ENCODE measurements around the gene CACNA2D3.
"Not testable (repeated sequence)": the region's sequence is repeated elsewhere in the genome, so short reads cannot be mapped to it uniquely, and the experiment has no call there.

CACNA2D3 gene

DNA sequence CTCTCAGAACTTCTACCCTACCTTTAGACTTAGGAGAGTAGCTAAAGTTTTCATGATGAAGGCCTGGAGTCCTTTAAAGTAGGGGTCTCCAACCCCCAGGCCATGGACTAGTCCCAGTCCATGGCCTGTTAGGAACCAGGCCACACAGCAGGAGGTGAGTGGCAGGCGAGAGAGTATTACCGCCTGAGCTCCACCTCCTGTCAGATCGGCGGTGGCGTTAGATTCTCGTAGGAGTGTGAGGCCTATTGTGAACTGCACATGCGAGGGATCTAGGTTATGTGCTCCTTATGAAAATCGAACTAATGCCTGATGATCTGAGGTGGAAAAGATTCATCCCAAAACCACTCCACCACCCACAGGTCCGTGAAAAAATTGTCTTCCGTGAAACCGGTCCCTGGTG, 18.3 kb upstream of the CACNA2D3 start:
- no peak overlapping the region for H3K4me3 ChIP-seq (ENCODE audit: low read depth, low read length)
- H3K27me3 ChIP-seq (ENCODE audit: control insufficient read depth, insufficient read depth, low read length) = no peaks in the 10 kb centered on the region
- no peaks in the 10 kb centered on the region for H3K36me3 ChIP-seq (ENCODE audit: control insufficient read depth, insufficient read depth, low read length)
- H3K9ac ChIP-seq (ENCODE audit: low read depth, low read length) = no peak overlapping the region
- H3K4me1 ChIP-seq (ENCODE audit: control insufficient read depth, insufficient read depth, low read length) = no peaks in the 10 kb centered on the region
- H3K9me3 ChIP-seq (ENCODE audit: control insufficient read depth, insufficient read depth, low read length) = no peaks in the 10 kb centered on the region

- H3K9me3 ChIP-seq (ENCODE audit: control insufficient read depth, insufficient read depth, low read length); H3K36me3 ChIP-seq (ENCODE audit: control insufficient read depth, insufficient read depth, low read length); H3K4me3 ChIP-seq (ENCODE audit: low read depth, low read length); H3K9ac ChIP-seq (ENCODE audit: low read depth, low read length); H3K4me1 ChIP-seq (ENCODE audit: control insufficient read depth, insufficient read depth, low read length): not testable (repeated sequence)
- peaks cover 33% of the 10 kb centered on the region for H3K27me3 ChIP-seq (ENCODE audit: control insufficient read depth, insufficient read depth, low read length)
These were observed 6.2 kb upstream of the CACNA2D3 start for GRCh38 chr3:54116129-54116528.

- Histone ChIP-seq H3K27me3 (ENCODE audit: control insufficient read depth, insufficient read depth, low read length) (peaks cover 64% of the 10 kb centered on the region), H3K9ac (ENCODE audit: low read depth, low read length) (peak overlapping the region; percentile 32), H3K36me3 (ENCODE audit: control insufficient read depth, insufficient read depth, low read length) (no peaks in the 10 kb centered on the region), H3K9me3 (ENCODE audit: control insufficient read depth, insufficient read depth, low read length) (no peaks in the 10 kb centered on the region), H3K4me1 (ENCODE audit: control insufficient read depth, insufficient read depth, low read length) (peaks cover 10% of the 10 kb centered on the region), H3K4me3 (ENCODE audit: low read depth, low read length) (peak overlapping the region; percentile 76)
These were observed 1.5 kb upstream of the CACNA2D3 start for GRCh38 chr3:54120657-54121413.

GRCh38 chr3:54121414-54122323, 683 bp upstream of the CACNA2D3 start:
- no peaks in the 10 kb centered on the region for H3K36me3 ChIP-seq (ENCODE audit: control insufficient read depth, insufficient read depth, low read length)
- peak overlapping the region; percentile 76 for H3K4me3 ChIP-seq (ENCODE audit: low read depth, low read length)
- peaks cover 72% of the 10 kb centered on the region for H3K27me3 ChIP-seq (ENCODE audit: control insufficient read depth, insufficient read depth, low read length)
- no peaks in the 10 kb centered on the region for H3K9me3 ChIP-seq (ENCODE audit: control insufficient read depth, insufficient read depth, low read length)
- H3K4me1 ChIP-seq (ENCODE audit: control insufficient read depth, insufficient read depth, low read length) = peaks cover 10% of the 10 kb centered on the region
- peak overlapping the region; percentile 32 for H3K9ac ChIP-seq (ENCODE audit: low read depth, low read length)

GRCh38 chr3:54123003-54123775, 837 bp downstream of the CACNA2D3 start:
- Histone ChIP-seq H3K36me3 (ENCODE audit: control insufficient read depth, insufficient read depth, low read length) (no peaks in the 10 kb centered on the region), H3K4me3 (ENCODE audit: low read depth, low read length) (peak overlapping the region; percentile 54), H3K9me3 (ENCODE audit: control insufficient read depth, insufficient read depth, low read length) (no peaks in the 10 kb centered on the region), H3K9ac (ENCODE audit: low read depth, low read length) (no peak overlapping the region), H3K4me1 (ENCODE audit: control insufficient read depth, insufficient read depth, low read length) (peaks cover 10% of the 10 kb centered on the region), H3K27me3 (ENCODE audit: control insufficient read depth, insufficient read depth, low read length) (peaks cover 73% of the 10 kb centered on the region)

DNA sequence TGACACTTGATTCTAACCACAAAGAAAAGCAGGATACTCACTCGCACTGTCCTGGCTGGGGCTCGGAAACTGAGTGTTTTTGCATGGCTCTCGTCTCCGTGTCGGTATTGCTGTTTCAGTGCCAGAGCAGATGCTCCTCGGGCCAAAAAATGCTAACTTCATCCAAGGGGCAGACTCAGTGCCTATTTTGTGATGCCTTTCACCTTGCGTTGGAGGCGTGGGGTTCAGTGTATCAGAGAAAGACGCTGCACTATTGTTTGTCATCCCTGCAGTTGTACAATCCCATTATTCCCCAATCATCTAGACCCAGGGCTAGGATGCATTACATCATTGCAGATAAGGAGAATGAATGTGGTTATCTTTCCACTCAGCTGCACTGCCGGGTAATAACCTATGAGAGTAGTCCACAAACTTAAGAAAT, 1.4 kb downstream of the CACNA2D3 start:
- Histone ChIP-seq H3K27me3 (ENCODE audit: control insufficient read depth, insufficient read depth, low read length) (peaks cover 68% of the 10 kb centered on the region), H3K36me3 (ENCODE audit: control insufficient read depth, insufficient read depth, low read length) (no peaks in the 10 kb centered on the region), H3K4me1 (ENCODE audit: control insufficient read depth, insufficient read depth, low read length) (peaks cover 10% of the 10 kb centered on the region), H3K9me3 (ENCODE audit: control insufficient read depth, insufficient read depth, low read length) (no peaks in the 10 kb centered on the region), H3K9ac (ENCODE audit: low read depth, low read length) (no peak overlapping the region), H3K4me3 (ENCODE audit: low read depth, low read length) (peak overlapping the region; percentile 54)

- Histone ChIP-seq H3K9me3 (ENCODE audit: control insufficient read depth, insufficient read depth, low read length) (no peaks in the 10 kb centered on the region), H3K9ac (ENCODE audit: low read depth, low read length) (no peak overlapping the region), H3K4me3 (ENCODE audit: low read depth, low read length) (no peak overlapping the region), H3K4me1 (ENCODE audit: control insufficient read depth, insufficient read depth, low read length) (peaks cover 6% of the 10 kb centered on the region), H3K27me3 (ENCODE audit: control insufficient read depth, insufficient read depth, low read length) (peaks cover 53% of the 10 kb centered on the region), H3K36me3 (ENCODE audit: control insufficient read depth, insufficient read depth, low read length) (no peaks in the 10 kb centered on the region)
These were observed 2.9 kb downstream of the CACNA2D3 start for GRCh38 chr3:54125300-54125699.

DNA sequence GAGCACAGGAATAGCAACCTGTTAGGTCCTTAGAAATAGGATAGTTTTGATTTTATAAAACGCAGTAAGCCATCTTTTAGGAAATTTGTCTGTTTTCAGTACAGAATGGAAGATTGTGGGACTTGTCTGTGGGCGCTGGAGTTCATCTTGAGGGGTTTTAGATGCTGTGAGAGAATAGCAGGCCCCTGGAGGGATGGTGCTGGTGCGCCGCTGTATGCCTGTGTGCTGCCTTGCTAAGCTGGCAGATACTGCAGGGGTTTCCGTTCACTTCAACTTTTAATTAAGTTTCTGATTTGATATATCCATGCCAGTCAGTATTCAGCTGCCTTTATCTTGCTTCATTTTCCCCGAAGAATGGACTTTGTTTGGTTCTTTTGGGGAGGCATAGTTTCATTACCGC, 4.2 kb downstream of the CACNA2D3 start:
- Histone ChIP-seq H3K4me3 (ENCODE audit: low read depth, low read length) (no peak overlapping the region), H3K4me1 (ENCODE audit: control insufficient read depth, insufficient read depth, low read length) (peaks cover 4% of the 10 kb centered on the region), H3K9me3 (ENCODE audit: control insufficient read depth, insufficient read depth, low read length) (no peaks in the 10 kb centered on the region), H3K27me3 (ENCODE audit: control insufficient read depth, insufficient read depth, low read length) (peaks cover 46% of the 10 kb centered on the region), H3K9ac (ENCODE audit: low read depth, low read length) (no peak overlapping the region), H3K36me3 (ENCODE audit: control insufficient read depth, insufficient read depth, low read length) (no peaks in the 10 kb centered on the region)

GRCh38 chr3:54127499-54128056, 5.2 kb downstream of the CACNA2D3 start:
- Histone ChIP-seq H3K4me3 (ENCODE audit: low read depth, low read length) (no peak overlapping the region), H3K9me3 (ENCODE audit: control insufficient read depth, insufficient read depth, low read length) (no peaks in the 10 kb centered on the region), H3K9ac (ENCODE audit: low read depth, low read length) (no peak overlapping the region), H3K4me1 (ENCODE audit: control insufficient read depth, insufficient read depth, low read length) (peaks cover 9% of the 10 kb centered on the region), H3K27me3 (ENCODE audit: control insufficient read depth, insufficient read depth, low read length) (peaks cover 46% of the 10 kb centered on the region), H3K36me3 (ENCODE audit: control insufficient read depth, insufficient read depth, low read length) (no peaks in the 10 kb centered on the region)

- Histone ChIP-seq H3K4me1 (ENCODE audit: control insufficient read depth, insufficient read depth, low read length) (peaks cover 16% of the 10 kb centered on the region), H3K4me3 (ENCODE audit: low read depth, low read length) (no peak overlapping the region), H3K9ac (ENCODE audit: low read depth, low read length) (no peak overlapping the region), H3K36me3 (ENCODE audit: control insufficient read depth, insufficient read depth, low read length) (no peaks in the 10 kb centered on the region), H3K27me3 (ENCODE audit: control insufficient read depth, insufficient read depth, low read length) (peaks cover 12% of the 10 kb centered on the region), H3K9me3 (ENCODE audit: control insufficient read depth, insufficient read depth, low read length) (no peaks in the 10 kb centered on the region)
These were observed 8.8 kb downstream of the CACNA2D3 start for GRCh38 chr3:54131026-54131605.

DNA sequence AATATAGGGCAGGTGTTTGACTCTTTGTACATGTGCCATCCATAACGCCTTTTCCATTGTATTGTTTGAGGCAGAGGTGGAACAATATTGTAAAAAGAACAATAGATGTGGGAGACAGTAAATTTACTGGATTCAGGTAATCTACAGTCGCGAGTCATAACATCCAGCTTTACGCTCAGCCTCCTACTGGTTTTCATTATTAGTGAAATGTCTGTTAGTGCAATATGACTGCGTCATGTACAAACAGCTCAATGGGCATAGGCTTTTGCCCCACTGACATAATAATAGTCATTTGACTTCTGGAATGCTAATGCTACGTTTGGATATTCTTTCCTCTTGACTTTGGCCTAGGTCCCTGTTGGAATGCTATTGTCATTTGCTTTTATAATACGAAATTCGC, 9.5 kb downstream of the CACNA2D3 start:
- H3K36me3 ChIP-seq (ENCODE audit: control insufficient read depth, insufficient read depth, low read length) = no peaks in the 10 kb centered on the region
- peaks cover 16% of the 10 kb centered on the region for H3K4me1 ChIP-seq (ENCODE audit: control insufficient read depth, insufficient read depth, low read length)
- H3K9me3 ChIP-seq (ENCODE audit: control insufficient read depth, insufficient read depth, low read length) = no peaks in the 10 kb centered on the region
- H3K4me3 ChIP-seq (ENCODE audit: low read depth, low read length) = no peak overlapping the region
- no peak overlapping the region for H3K9ac ChIP-seq (ENCODE audit: low read depth, low read length)
- H3K27me3 ChIP-seq (ENCODE audit: control insufficient read depth, insufficient read depth, low read length) = peaks cover 5% of the 10 kb centered on the region

Data from iPS-15b (cell line).